ENCODE results near the gene DPYSL4.

Gene DPYSL4

GRCh38 chr10:132192076-132192975 lies 5.6 kb downstream of the DPYSL4 start:
- H3K27ac ChIP-seq, result no peak overlapping the region
- DNase-seq (ENCODE audit: low read depth, low spot score), result no peak

DNA sequence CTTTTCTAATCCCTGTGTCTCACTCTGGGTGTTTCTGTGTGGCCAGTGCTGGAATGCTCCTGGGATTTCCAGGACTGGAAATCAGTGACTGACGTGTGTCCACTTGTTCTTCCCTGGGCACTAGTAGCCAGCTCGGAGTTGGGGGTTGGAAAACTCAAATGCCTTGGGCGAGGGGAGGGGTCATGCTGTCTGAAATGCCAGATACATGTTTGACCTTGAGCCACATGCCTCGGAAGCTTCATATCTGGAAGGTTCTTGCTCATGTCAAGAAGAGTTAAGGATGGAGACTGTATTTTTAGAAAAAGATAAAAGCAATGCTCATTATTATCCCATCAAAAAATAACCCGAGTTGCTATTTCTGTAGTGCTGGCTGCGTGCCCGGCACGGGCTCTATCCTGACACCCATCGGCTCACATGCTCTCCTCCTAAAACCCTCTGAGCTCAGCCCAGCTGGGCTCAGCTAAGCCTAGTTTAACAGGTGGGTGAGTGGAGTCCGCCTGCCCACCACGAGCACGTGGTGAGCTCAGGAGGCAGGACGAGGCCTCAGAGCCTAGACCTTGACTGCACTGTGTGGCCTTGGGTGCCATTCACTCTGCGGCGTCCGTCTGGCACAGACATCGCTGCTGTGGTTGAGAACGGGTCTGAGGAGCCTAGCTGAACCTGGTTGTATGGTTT lies 6.4 kb downstream of the DPYSL4 start:
- DNase-seq (ENCODE audit: low read depth, low spot score), result no peak
- H3K27ac ChIP-seq, result no peak overlapping the region

- no peak overlapping the region for H3K27ac ChIP-seq
- DNase-seq (ENCODE audit: low read depth, low spot score), result no peak
These were observed 7.3 kb downstream of the DPYSL4 start for GRCh38 chr10:132193907-132194552.

DNA sequence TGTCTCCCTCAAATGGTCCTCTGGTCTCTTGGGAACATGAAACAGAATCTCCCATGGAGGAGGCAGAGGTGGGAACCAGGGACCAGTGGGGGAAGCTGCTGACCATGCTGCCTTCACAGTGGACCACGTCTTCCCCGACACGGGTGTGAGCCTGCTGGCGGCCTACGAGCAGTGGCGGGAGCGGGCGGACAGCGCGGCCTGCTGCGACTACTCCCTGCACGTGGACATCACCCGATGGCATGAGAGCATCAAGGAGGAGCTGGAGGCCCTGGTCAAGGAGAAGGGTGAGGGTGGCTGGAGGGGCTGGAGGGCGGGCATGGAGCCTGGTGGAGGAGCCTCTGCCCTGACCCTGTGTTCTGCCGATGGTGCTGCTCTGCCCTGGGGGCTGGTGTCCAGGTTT lies 8.0 kb downstream of the DPYSL4 start:
- H3K27ac ChIP-seq, result no peak overlapping the region
- no peak for DNase-seq (ENCODE audit: low read depth, low spot score)

- H3K27ac ChIP-seq, result no peak overlapping the region
- no peak for DNase-seq (ENCODE audit: low read depth, low spot score)
These were observed 8.8 kb downstream of the DPYSL4 start for GRCh38 chr10:132195366-132196075.

DNA sequence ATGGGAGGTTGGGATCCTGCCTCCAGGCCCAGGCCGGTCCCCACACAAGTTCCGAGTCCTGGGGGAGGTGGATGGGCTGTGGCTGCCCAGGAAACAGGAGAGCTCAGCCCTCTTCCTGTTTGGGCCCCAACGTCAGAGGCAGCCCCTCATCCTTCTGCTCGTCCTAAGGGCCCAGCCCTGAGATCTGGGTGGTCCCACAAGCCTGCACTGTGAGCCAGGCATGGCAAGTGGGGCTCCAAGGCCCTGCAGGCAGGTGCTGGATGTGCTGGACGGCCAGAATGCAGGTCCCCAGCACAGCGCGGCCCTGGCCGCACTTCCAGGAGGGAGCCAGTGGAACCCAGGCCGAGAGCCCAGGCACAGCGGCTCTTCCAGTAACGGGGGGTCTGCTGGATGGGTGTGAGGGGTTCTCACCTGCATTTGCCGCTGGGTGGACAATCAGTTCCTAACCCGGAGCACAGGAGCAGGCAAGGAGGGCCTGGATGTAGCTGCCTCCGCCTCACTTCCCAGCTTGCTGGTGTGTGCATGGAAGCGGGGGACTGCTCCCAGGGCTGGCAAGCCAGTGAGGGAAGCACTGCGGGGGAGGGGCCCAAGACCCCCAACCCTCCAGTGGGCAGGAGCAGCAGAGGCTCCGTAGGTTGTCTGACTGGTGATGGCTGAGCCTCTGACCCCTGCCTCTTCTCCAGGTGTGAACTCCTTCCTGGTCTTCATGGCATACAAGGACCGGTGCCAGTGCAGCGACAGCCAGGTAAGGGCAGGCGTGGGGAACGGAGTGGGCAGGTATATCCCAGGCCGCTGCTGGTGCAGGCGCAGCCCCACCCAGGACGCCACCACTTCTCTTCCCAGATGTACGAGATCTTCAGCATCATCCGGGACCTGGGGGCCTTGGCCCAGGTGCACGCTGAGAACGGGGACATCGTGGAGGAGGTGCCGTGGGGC lies 9.7 kb downstream of the DPYSL4 start:
- H3K27ac ChIP-seq, result no peak overlapping the region
- DNase-seq (ENCODE audit: low read depth, low spot score), result no peak

- no peak for DNase-seq (ENCODE audit: low read depth, low spot score)
- no peak overlapping the region for H3K27ac ChIP-seq
These were observed 10.7 kb downstream of the DPYSL4 start for GRCh38 chr10:132197271-132198067.

DNA sequence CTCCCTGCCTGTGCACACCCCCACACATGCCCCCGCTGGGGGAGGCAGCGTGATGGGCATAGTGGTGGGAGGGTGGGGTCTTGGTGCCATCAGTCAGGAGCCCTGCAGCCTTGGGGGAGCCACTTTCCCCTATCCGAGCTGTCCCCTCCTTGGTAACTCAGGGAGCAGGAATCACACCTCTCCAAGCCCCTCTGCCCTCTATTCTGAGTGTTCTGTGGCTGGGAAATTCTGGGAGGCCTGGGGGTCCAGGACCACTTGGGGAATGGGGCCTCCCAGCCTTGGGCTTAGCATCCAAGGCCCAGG lies 11.3 kb downstream of the DPYSL4 start:
- H3K27ac ChIP-seq, result no peak overlapping the region
- no peak for DNase-seq (ENCODE audit: low read depth, low spot score)

DNA sequence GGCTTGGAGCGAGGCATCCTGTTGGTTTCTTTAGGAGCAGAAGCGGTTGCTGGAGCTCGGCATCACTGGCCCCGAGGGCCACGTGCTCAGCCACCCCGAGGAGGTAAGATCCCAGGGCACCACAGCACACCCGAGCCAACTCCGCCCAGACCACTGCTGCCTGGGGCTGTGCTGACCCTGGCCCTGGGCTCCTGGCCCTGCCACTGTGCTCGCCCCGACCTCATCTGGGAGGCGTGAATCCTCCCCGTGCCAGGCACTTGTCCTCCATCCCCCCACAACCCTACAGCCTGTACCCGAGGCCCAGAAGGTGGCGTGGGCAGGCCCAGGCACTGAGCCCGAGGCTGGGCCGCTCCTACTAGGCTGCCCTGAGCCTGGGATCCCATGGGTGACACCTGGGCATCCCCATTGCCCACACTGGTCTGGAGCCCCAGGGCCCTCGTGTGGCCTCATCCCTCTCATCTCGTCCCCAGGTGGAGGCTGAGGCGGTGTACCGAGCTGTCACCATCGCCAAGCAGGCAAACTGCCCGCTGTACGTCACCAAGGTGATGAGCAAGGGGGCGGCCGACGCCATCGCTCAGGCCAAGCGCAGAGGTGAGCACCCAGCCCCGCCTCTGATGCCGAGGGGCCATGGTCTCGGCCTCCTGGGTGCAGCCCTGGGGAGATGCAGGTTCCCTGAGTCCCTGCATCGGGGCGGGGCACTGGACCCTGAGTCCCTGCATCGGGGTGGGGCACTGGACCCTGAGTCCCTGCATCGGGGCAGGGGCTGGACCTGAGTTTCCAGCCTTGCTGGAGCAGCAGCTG lies 11.8 kb downstream of the DPYSL4 start:
- no peak overlapping the region for H3K27ac ChIP-seq
- no peak for DNase-seq (ENCODE audit: low read depth, low spot score)

DNA sequence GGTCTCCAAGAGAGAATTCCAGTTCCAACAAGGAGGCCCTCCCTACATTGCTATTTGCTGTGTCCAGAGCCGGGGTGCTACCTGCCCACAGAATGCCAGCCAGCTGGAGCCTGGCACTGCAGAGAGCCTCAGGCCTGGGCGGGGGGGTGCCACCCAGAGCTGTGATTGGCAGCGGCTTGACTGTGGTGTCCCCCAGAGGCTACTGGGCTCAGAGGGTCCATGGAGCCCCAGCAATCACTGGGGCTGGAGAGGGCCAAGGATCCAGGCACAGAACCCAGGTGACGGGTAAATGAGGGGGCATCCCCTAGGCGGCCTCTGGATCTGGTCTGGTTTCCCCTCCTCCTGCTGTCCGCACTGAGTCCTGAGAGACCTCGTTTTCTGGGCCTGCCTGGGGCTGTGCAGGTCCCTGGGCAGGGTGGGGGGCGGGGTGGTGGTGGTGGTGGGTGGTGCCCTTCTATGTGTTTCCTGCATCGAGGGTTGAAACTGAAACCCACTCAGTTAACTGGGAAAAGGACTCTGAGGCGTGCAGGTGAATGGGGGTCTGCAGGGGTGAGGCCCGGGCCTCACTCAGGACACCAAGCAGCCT lies 12.6 kb downstream of the DPYSL4 start:
- no peak overlapping the region for H3K27ac ChIP-seq
- no peak for DNase-seq (ENCODE audit: low read depth, low spot score)

DNA sequence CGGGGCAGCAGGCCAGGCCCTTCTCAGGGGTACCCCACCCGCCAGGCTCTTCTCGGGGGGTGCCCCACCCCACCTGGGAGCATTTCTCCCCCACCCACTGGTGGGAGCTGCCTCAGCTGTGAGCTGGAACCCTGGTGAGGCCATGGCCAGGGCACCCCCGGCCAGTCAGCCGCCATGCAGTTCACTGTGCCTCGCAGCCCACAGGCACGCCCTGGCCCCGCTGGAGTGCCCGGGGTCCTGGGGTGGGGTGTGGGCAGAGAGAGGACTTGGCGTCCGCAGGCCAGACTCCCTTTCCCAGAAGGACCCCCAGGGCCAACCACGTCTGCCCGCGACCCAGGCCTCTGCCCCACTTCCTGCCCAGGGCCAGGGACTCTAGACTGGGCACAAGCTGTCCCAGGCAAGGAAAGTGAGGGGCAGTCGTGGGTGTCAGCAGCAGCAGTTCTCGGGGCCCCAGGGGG lies 13.1 kb downstream of the DPYSL4 start:
- no peak overlapping the region for H3K27ac ChIP-seq
- no peak for DNase-seq (ENCODE audit: low read depth, low spot score)

GRCh38 chr10:132200344-132201110 lies 13.8 kb downstream of the DPYSL4 start:
- no peak overlapping the region for H3K27ac ChIP-seq
- no peak for DNase-seq (ENCODE audit: low read depth, low spot score)

GRCh38 chr10:132201111-132201969 lies 14.6 kb downstream of the DPYSL4 start:
- H3K27ac ChIP-seq, result no peak overlapping the region
- DNase-seq (ENCODE audit: low read depth, low spot score), result no peak

DNA sequence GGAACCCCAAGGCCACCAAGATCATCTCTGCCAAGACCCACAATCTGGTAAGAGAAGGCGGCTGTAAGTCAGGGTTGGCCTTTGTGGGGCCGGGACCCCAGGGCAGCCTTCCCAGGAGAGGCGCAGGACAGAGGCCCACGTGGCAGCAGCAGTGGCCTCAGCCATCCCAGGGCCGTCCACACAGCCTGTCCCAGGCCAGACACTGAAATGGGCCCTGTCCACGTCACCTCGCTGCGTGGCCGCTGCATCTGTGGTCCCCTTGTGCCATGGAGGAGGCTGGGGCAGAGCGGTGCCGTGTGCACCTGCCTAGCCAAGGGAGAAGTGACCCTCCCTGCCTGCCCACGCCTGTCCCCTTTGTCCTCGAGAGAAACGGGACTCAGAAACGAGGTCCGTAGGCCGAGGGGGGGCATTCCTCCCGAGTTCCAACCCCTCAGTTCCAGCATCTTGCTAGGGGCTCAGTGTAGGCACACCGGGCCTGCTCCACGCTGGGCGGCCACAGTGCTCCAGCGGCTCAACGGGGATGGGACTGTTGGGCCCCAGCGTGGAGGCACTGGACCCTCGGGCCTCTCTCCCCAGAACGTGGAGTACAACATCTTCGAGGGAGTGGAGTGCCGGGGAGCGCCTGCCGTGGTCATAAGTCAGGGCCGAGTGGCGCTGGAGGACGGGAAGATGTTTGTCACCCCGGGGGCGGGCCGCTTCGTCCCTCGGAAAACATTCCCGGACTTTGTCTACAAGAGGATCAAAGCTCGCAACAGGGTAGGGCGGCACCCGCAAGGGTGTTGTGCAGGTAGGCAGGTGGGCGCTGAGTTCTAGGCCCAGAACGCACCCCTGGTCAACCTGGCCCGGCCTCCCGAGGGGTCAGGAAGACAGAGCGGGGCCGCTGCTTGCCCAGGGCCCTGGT lies 15.6 kb downstream of the DPYSL4 start:
- no peak for DNase-seq (ENCODE audit: low read depth, low spot score)

More for the DNA sequence above, 15.6 kb downstream of the DPYSL4 start:
- no peak overlapping the region for H3K27ac ChIP-seq

Data from epithelial cell of prostate (primary cell).